GM12878 (cell line): ENCODE results near the gene BHLHA15. TPM values are rescaled to one million over a fixed set of nuclear protein-coding genes. Genes with fewer than 3 reads are reported as not detected.
A peak's percentile ranks its signal among the peaks of the same experiment; 100 is the strongest.

ENCODE experiments used
- ATAC-seq: fragments of 200-7000 bp; cut with Tn5 transposase; 3 replicates; pipeline ENCODE4 v1.9.1; 2020; ENCODE audit warnings: mild to moderate bottlenecking, moderate library complexity
- BruUV-seq: library from RNA; stranded (reverse); fragments of 400-500 nt; replicated peaks from 2 replicates; lab custom pipeline; 2021; lab: Mats Ljungman, UMichigan
- CTCF ChIA-PET: fragments of 300-600 bp; sonication (Branson Sonifier 250); formaldehyde crosslinking; extraction: SDS; loops from one replicate; lab custom pipeline; 2021; ENCODE audit warnings: inconsistent platforms; lab: Yijun Ruan, JAX
- POLR2A ChIA-PET: fragments of 350-600 bp; formaldehyde crosslinking; extraction: SDS; loops from one replicate; lab custom pipeline; 2021; ENCODE audit warnings: inconsistent platforms; lab: Charles Lee
- RAD21 ChIA-PET: fragments of 300-600 bp; sonication (Branson Sonifier 250); formaldehyde crosslinking; loops from one replicate; lab custom pipeline; 2023; ENCODE audit warnings: antibody characterized with exemption; ENCODE audit not compliant: unreplicated experiment; lab: Charles Lee
- SMC1A ChIA-PET: fragments of 300-600 bp; sonication (Branson Sonifier 250); formaldehyde crosslinking; loops from one replicate; lab custom pipeline; 2023; ENCODE audit not compliant: unreplicated experiment, uncharacterized antibody; lab: Charles Lee
- DNase-seq: peaks from one replicate; pipeline ENCODE4 v3.0.0-alpha.2; 2011; ENCODE audit warnings: low read depth, low spot score
- FAIRE-seq: peaks from 3 replicates; lab custom pipeline; 2011; peaks lifted over from hg19 to GRCh38; lab: Jason Lieb, UNC
- H2AFZ ChIP-seq: 2 replicates; pipeline ENCODE4 v1.6.0; 2011; ENCODE audit warnings: low read depth, low read length, control low read depth; ENCODE audit not compliant: control insufficient read depth
- H3K27ac ChIP-seq: 2 replicates; pipeline ENCODE4 v1.5.1; 2011; ENCODE audit warnings: control low read depth; ENCODE audit not compliant: control insufficient read depth, insufficient read depth
- H3K27me3 ChIP-seq, 2 experiments: replicated peaks in 1 of 2; 2 replicates each; pipeline versions ENCODE4 v1.6.0 to v1.6.1; 2011; ENCODE audit warnings: low read length in 1 of 2; ENCODE audit not compliant: control insufficient read depth in 2 of 2, insufficient read depth in 2 of 2
- H3K36me3 ChIP-seq, 2 experiments: 2 replicates each; pipeline ENCODE4 v1.5.1; 2011; ENCODE audit warnings: low read length in 1 of 2; ENCODE audit not compliant: control insufficient read depth in 2 of 2, insufficient read depth in 2 of 2
- H3K4me1 ChIP-seq: 2 replicates; pipeline ENCODE4 v1.6.1; 2011; ENCODE audit warnings: mild to moderate bottlenecking, low read length, moderate library complexity, mixed read lengths; ENCODE audit not compliant: control insufficient read depth, insufficient read depth
- H3K4me2 ChIP-seq: 2 replicates; pipeline ENCODE4 v1.6.0; 2011; ENCODE audit warnings: control low read depth; ENCODE audit not compliant: control insufficient read depth, insufficient read depth
- H3K4me3 ChIP-seq: fragments of 200-600 bp; sonication (generic); 2 replicates; pipeline ENCODE4 v1.5.1; 2016
- H3K79me2 ChIP-seq: 2 replicates; pipeline ENCODE4 v1.6.0; 2011; ENCODE audit warnings: low read length; ENCODE audit not compliant: control insufficient read depth, insufficient read depth
- H3K9ac ChIP-seq: 2 replicates; pipeline ENCODE4 v1.8.0; 2011; ENCODE audit warnings: low read length, control low read depth, mixed read lengths; ENCODE audit not compliant: control insufficient read depth, insufficient read depth
- H3K9me3 ChIP-seq: replicated peaks from 3 replicates; pipeline ENCODE4 v1.5.1; 2011; ENCODE audit warnings: mild to moderate bottlenecking, low read length; ENCODE audit not compliant: control insufficient read depth, insufficient read depth
- H4K20me1 ChIP-seq: 2 replicates; pipeline ENCODE4 v1.6.0; 2011; ENCODE audit not compliant: control insufficient read depth, insufficient read depth
- CBX5 ChIP-seq: sonication (generic); IDR thresholded peaks from 2 replicates; pipeline ENCODE4 v1.6.1; 2016; ENCODE audit warnings: low read depth, moderate library complexity, mild to moderate bottlenecking, inconsistent platforms
- DPF2 ChIP-seq: fragments of 450-650 bp; IDR thresholded peaks from 2 replicates; pipeline ENCODE4 v1.6.1; 2017; ENCODE audit warnings: mild to moderate bottlenecking
- HDGF ChIP-seq: fragments of 450-650 bp; IDR thresholded peaks from 2 replicates; pipeline ENCODE4 v1.6.1; 2016; ENCODE audit warnings: antibody characterized with exemption
- IRF4 ChIP-seq: IDR thresholded peaks from 2 replicates; pipeline ENCODE4 v1.6.1; 2011; ENCODE audit warnings: low read depth, low read length
- PAX5 ChIP-seq: IDR thresholded peaks from 2 replicates; pipeline ENCODE4 v1.6.1; 2011; ENCODE audit warnings: low read depth, low read length, borderline replicate concordance
- PML ChIP-seq: IDR thresholded peaks from 2 replicates; pipeline ENCODE4 v1.6.1; 2012; ENCODE audit warnings: low read length, inconsistent platforms
- RB1 ChIP-seq: fragments of 450-650 bp; formaldehyde crosslinking; IDR thresholded peaks from 2 replicates; pipeline ENCODE4 v1.6.1; 2017; ENCODE audit warnings: mild to moderate bottlenecking, borderline replicate concordance
- RFX5 ChIP-seq: IDR thresholded peaks from 2 replicates; pipeline ENCODE4 v1.6.1; 2011; ENCODE audit warnings: low read depth, low read length, improper control_type of control experiment
- SMAD1 ChIP-seq: fragments of 450-650 bp; IDR thresholded peaks from 2 replicates; pipeline ENCODE4 v1.6.1; 2018; ENCODE audit warnings: mild to moderate bottlenecking, low read depth; ENCODE audit not compliant: partially characterized antibody
- WGBS: methylation state at CpG from one replicate; pipeline ENCODE4 v1.1.6; 2016; ENCODE audit warnings: low lambda C conversion rate; ENCODE audit not compliant: insufficient replicate concordance, insufficient coverage; ENCODE audit errors: missing lambda C conversion rate; 5-methylcytosine and 5-hydroxymethylcytosine counted together
- in situ Hi-C: fragments of 300-500 bp; cut with MboI; formaldehyde crosslinking; loops from 9 replicates; pipeline ENCODE4 v1.14.3; 2018; ENCODE audit warnings: mixed read lengths
- intact Hi-C: fragments of 100-400 bp; cut with micrococcal nuclease; formaldehyde crosslinking; loops from one replicate; pipeline ENCODE4 v1.14.2; 2022; ENCODE audit not compliant: unreplicated experiment
- polyA plus RNA-seq, 11 experiments: library from polyadenylated mRNA; depleted of rRNA in 4 of 11; unstranded in 6 of 11; stranded (reverse) in 5 of 11; fragments of >200 nt; fragmentation: Nextera tagmentation in 4 of 11; fragmentation: Illumina TruSeq in 1 of 11; extraction: Ambion mirVana in 4 of 11; extraction: Trizol in 1 of 11; gene quantifications; 1 replicate in 1 of 11; 2 replicates in 10 of 11; pipeline versions ENCODE4 v1.2.1 to v1.2.3, GENCODE V29; 2011 to 2016; ENCODE audit warnings: inconsistent platforms in 2 of 11, missing spikeins in 2 of 11, low read depth in 1 of 11
- total RNA-seq, 4 experiments: library from RNA; depleted of rRNA in 3 of 4; stranded (reverse); fragments of >200 nt in 3 of 4; fragmentation: Illumina TruSeq in 1 of 4; extraction: Trizol in 1 of 4; gene quantifications; 2 replicates each; pipeline versions ENCODE4 v1.2.1 to v1.2.3, GENCODE V29; 2013 to 2021
- TF ChIP-seq, protein P1 (sequence below): fragments of 450-650 bp; IDR thresholded peaks from 2 replicates; pipeline ENCODE4 v1.6.1; 2017; ENCODE audit warnings: mild to moderate bottlenecking, moderate library complexity
- TF ChIP-seq, protein P2 (sequence below): fragments of 450-650 bp; IDR thresholded peaks from 2 replicates; pipeline ENCODE4 v1.6.1; 2017; ENCODE audit warnings: mild to moderate bottlenecking, moderate library complexity

Gene BHLHA15
- total and polyA plus RNA-seq, 10 of the 15 experiments (the other 5 are each of a cell fraction or from before 2014, with no cell fraction given): 0.54 to 4.2 (median 2.5) TPM; not detected in 4

DNA sequence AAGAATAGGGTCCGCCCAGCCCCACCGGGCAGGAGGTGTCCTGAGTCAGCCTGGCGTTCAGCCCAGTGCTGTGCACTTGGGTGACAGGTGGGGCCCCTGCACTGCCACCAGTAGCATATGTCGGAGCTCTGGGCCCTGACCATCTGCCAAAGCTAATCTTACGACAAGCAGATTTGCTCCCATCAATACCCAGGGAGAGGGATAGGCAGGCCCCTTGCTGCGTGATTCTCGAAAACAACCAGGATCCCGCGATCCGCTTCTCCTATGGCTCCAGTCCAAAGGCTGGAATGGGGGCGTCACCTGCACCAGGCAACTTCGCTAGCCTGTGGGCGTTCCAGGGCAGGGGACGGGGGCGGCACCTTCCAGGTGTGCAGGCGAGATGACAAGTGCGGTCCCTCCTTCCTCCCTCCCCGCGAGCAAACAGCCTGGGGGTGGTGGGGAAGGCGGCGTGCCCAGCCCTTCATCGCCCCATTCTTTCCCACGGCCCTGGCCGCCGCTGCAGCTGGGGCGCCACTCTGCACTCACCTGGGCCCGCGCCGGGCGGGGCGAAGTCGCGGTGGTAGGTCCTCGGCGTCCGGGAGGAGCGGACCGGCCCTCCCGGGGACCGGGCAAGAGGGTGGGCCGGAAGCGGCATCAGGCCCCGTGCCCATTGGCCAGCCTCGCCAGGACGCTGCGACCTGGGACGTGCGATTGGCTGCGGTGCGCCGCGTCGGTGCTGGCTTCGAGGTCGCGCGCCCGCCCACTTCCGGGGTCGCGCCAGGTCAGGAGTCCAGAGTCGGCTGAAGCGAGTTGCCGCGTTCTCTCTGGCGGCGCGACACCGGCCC is 40.6 kb downstream of the BHLHA15 start, which contains the start of gene TECPR1 (continued):
- TF ChIP-seq, protein P1, sequence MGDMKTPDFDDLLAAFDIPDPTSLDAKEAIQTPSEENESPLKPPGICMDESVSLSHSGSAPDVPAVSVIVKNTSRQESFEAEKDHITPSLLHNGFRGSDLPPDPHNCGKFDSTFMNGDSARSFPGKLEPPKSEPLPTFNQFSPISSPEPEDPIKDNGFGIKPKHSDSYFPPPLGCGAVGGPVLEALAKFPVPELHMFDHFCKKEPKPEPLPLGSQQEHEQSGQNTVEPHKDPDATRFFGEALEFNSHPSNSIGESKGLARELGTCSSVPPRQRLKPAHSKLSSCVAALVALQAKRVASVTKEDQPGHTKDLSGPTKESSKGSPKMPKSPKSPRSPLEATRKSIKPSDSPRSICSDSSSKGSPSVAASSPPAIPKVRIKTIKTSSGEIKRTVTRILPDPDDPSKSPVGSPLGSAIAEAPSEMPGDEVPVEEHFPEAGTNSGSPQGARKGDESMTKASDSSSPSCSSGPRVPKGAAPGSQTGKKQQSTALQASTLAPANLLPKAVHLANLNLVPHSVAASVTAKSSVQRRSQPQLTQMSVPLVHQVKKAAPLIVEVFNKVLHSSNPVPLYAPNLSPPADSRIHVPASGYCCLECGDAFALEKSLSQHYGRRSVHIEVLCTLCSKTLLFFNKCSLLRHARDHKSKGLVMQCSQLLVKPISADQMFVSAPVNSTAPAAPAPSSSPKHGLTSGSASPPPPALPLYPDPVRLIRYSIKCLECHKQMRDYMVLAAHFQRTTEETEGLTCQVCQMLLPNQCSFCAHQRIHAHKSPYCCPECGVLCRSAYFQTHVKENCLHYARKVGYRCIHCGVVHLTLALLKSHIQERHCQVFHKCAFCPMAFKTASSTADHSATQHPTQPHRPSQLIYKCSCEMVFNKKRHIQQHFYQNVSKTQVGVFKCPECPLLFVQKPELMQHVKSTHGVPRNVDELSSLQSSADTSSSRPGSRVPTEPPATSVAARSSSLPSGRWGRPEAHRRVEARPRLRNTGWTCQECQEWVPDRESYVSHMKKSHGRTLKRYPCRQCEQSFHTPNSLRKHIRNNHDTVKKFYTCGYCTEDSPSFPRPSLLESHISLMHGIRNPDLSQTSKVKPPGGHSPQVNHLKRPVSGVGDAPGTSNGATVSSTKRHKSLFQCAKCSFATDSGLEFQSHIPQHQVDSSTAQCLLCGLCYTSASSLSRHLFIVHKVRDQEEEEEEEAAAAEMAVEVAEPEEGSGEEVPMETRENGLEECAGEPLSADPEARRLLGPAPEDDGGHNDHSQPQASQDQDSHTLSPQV: no peak
- TF ChIP-seq RFX5 (peak; percentile 76), HDGF (no peak), PAX5 (no peak)

DNA sequence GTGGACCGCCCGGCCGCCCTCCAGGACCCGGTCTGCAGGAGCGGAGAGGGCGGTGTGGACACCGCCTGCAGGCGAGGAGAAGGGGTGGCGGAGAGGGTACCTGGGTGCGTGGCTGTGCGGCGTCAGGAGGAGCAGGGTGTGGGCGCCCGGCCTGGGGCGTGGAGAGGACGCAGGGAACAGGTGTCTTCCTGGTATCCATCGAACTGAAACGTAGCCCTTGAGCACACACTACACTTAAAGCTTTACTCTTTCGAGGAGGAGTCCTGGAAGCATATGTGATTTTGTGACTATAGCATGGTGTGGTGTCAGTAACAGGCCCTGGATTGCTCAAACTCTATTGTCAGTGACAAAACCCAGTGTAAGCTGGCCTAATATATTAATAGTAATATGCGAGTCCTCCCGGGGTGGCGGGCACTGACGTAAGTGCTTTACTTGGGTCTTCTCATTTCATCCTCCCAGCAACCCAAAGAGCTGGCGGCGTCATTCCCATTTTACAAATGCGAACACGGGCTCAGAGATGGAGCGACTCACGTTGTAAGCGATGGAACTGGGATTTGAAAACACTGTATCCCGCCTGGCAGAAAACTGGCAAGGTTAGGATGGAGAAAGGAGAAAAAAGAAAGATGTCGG is 41.3 kb downstream of the BHLHA15 start:
- Histone ChIP-seq H3K9me3 (no peaks in the 10 kb centered on the region), H3K27ac (peak overlapping the region; percentile 9; the same call in 1 of the 2 replicates), H3K79me2 (peaks cover 10% of the 10 kb centered on the region), H3K4me3 (peak overlapping the region; percentile 83), H3K4me2 (peak overlapping the region; percentile 51), H4K20me1 (no peaks in the 10 kb centered on the region), H3K36me3 (no peaks in the 10 kb centered on the region), H2AFZ (peak overlapping the region; percentile 95), H3K4me1 (peaks cover 10% of the 10 kb centered on the region), H3K27me3 (no peaks in the 10 kb centered on the region), H3K9ac (peak overlapping the region; percentile 63)
- ATAC-seq (peak; percentile 44), DNase-seq (no peak), FAIRE-seq (no peak)
- ChIA-PET SMC1A (interaction anchor here (2.4 kb wide), 1 partner anchor 149 kb away, joined by 8 read pairs; the partner anchor contains the start of gene BAIAP2L1), CTCF (interaction anchor here (0.7 to 1.7 kb wide), 5 partner anchors 13 to 228 kb away, joined by 3 to 4 read pairs (median 3); no protein-coding TSS in a partner anchor), RAD21 (interaction anchor here (3.7 kb wide), 1 partner anchor 149 kb away, joined by 19 read pairs; the partner anchor contains the start of gene BAIAP2L1), POLR2A (interaction anchor here (1.3 kb wide), 1 partner anchor 26 kb away, joined by 3 read pairs; no protein-coding TSS in a partner anchor)
- BruUV-seq: TSS peak; percentile 78
- in situ Hi-C loops: no loop called here
- intact Hi-C loops: no loop called here
- WGBS: 23% methylated on average over 31 of the region's 32 CpGs
- TF ChIP-seq SMAD1: no peak
- no peak for TF ChIP-seq IRF4
- no peak for TF ChIP-seq CBX5
- no peak for TF ChIP-seq PML
- 0 out of 2 replicates have a peak, but pooled peaks have one; percentile 5 for TF ChIP-seq RB1
- 0 out of 2 replicates have a peak, but pooled peaks have one; percentile 38 for TF ChIP-seq DPF2
- TF ChIP-seq, protein P2, sequence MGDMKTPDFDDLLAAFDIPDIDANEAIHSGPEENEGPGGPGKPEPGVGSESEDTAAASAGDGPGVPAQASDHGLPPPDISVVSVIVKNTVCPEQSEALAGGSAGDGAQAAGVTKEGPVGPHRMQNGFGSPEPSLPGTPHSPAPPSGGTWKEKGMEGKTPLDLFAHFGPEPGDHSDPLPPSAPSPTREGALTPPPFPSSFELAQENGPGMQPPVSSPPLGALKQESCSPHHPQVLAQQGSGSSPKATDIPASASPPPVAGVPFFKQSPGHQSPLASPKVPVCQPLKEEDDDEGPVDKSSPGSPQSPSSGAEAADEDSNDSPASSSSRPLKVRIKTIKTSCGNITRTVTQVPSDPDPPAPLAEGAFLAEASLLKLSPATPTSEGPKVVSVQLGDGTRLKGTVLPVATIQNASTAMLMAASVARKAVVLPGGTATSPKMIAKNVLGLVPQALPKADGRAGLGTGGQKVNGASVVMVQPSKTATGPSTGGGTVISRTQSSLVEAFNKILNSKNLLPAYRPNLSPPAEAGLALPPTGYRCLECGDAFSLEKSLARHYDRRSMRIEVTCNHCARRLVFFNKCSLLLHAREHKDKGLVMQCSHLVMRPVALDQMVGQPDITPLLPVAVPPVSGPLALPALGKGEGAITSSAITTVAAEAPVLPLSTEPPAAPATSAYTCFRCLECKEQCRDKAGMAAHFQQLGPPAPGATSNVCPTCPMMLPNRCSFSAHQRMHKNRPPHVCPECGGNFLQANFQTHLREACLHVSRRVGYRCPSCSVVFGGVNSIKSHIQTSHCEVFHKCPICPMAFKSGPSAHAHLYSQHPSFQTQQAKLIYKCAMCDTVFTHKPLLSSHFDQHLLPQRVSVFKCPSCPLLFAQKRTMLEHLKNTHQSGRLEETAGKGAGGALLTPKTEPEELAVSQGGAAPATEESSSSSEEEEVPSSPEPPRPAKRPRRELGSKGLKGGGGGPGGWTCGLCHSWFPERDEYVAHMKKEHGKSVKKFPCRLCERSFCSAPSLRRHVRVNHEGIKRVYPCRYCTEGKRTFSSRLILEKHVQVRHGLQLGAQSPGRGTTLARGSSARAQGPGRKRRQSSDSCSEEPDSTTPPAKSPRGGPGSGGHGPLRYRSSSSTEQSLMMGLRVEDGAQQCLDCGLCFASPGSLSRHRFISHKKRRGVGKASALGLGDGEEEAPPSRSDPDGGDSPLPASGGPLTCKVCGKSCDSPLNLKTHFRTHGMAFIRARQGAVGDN: no peak
